Measurements from ENCODE around the gene CLPTM1L. TPM values are rescaled to one million over a fixed set of nuclear protein-coding genes. Genes with fewer than 3 reads are reported as not detected.

Gene CLPTM1L
- 100 to 1,000 TPM; 129 to 144 (median 143) TPM for polyA plus RNA-seq (ENCODE audit: insufficient read length in 3 of 3)
- long read RNA-seq, donor 1, transcript CLPTM1L-201 (17 exons, 2,500 nt) = major isoform, 25 of 43 reads
- long read RNA-seq, donor 1, transcript CLPTM1L-204 (8 exons, 742 nt) = minor isoform, 12 of 43 reads
- long read RNA-seq, donor 1, partial matches to known transcripts = 6 of 43 reads
- long read RNA-seq, donor 1, other reads (novel, unspliced or antisense) = 0 of 43 reads
- long read RNA-seq, donor 2, transcript CLPTM1L-204 (8 exons, 742 nt) = minor isoform, 17 of 68 reads
- long read RNA-seq, donor 2, transcript CLPTM1L-201 (17 exons, 2,500 nt) = major isoform, 38 of 68 reads
- long read RNA-seq, donor 2, partial matches to known transcripts = 11 of 68 reads
- long read RNA-seq, donor 2, other reads (novel, unspliced or antisense) = 0 of 68 reads
- long read RNA-seq, donor 3, transcript CLPTM1L-204 (8 exons, 742 nt) = minor isoform, 10 of 35 reads
- long read RNA-seq, donor 3, transcript CLPTM1L-201 (17 exons, 2,500 nt) = major isoform, 17 of 35 reads
- long read RNA-seq, donor 3, partial matches to known transcripts = 5 of 35 reads
- long read RNA-seq, donor 3, other reads (novel, unspliced or antisense) = 0 of 35 reads
- long read RNA-seq, donor 4, transcript CLPTM1L-201 (17 exons, 2,500 nt) = major isoform, 22 of 37 reads
- long read RNA-seq, donor 4, transcript CLPTM1L-204 (8 exons, 742 nt) = minor isoform, 14 of 37 reads
- long read RNA-seq, donor 4, partial matches to known transcripts = 0 of 37 reads
- long read RNA-seq, donor 4, other reads (novel, unspliced or antisense) = 0 of 37 reads
- long read RNA-seq, donor 5, transcript CLPTM1L-201 (17 exons, 2,500 nt) = major isoform, 13 of 23 reads
- long read RNA-seq, donor 5, partial matches to known transcripts = 5 of 23 reads
- long read RNA-seq, donor 5, other reads (novel, unspliced or antisense) = 0 of 23 reads
- long read RNA-seq, donor 6, transcript CLPTM1L-201 (17 exons, 2,500 nt) = major isoform, 27 of 53 reads
- long read RNA-seq, donor 6, transcript CLPTM1L-204 (8 exons, 742 nt) = minor isoform, 13 of 53 reads
- long read RNA-seq, donor 6, partial matches to known transcripts = 12 of 53 reads
- long read RNA-seq, donor 6, other reads (novel, unspliced or antisense) = 0 of 53 reads
- long read RNA-seq, donor 7, transcript CLPTM1L-201 (17 exons, 2,500 nt) = major isoform, 29 of 48 reads
- long read RNA-seq, donor 7, partial matches to known transcripts = 14 of 48 reads
- long read RNA-seq, donor 7, other reads (novel, unspliced or antisense) = 0 of 48 reads
- long read RNA-seq, donor 8, transcript CLPTM1L-201 (17 exons, 2,500 nt) = major isoform, 10 of 13 reads
- long read RNA-seq, donor 8, partial matches to known transcripts = 0 of 13 reads
- long read RNA-seq, donor 8, other reads (novel, unspliced or antisense) = 0 of 13 reads
- long read RNA-seq, donor 9, transcript CLPTM1L-204 (8 exons, 742 nt) = minor isoform, 21 of 53 reads
- long read RNA-seq, donor 9, transcript CLPTM1L-201 (17 exons, 2,500 nt) = major isoform, 31 of 53 reads
- long read RNA-seq, donor 9, partial matches to known transcripts = 0 of 53 reads
- long read RNA-seq, donor 9, other reads (novel, unspliced or antisense) = 0 of 53 reads
- long read RNA-seq, donor 10, transcript CLPTM1L-204 (8 exons, 742 nt) = major isoform, 10 of 26 reads
- long read RNA-seq, donor 10, transcript CLPTM1L-201 (17 exons, 2,500 nt) = minor isoform, 9 of 26 reads
- long read RNA-seq, donor 10, partial matches to known transcripts = 5 of 26 reads
- long read RNA-seq, donor 10, other reads (novel, unspliced or antisense) = 0 of 26 reads
- long read RNA-seq, donor 11, transcript CLPTM1L-201 (17 exons, 2,500 nt) = major isoform, 18 of 30 reads
- long read RNA-seq, donor 11, partial matches to known transcripts = 9 of 30 reads
- long read RNA-seq, donor 11, other reads (novel, unspliced or antisense) = 0 of 30 reads
- long read RNA-seq, donor 12, transcript CLPTM1L-204 (8 exons, 742 nt) = minor isoform, 9 of 52 reads
- long read RNA-seq, donor 12, transcript CLPTM1L-201 (17 exons, 2,500 nt) = major isoform, 26 of 52 reads
- long read RNA-seq, donor 12, partial matches to known transcripts = 15 of 52 reads
- long read RNA-seq, donor 12, other reads (novel, unspliced or antisense) = 0 of 52 reads
- long read RNA-seq, donor 13, transcript CLPTM1L-201 (17 exons, 2,500 nt) = major isoform, 9 of 19 reads
- long read RNA-seq, donor 13, partial matches to known transcripts = 6 of 19 reads
- long read RNA-seq, donor 13, other reads (novel, unspliced or antisense) = 0 of 19 reads
- long read RNA-seq, donor 14, transcript CLPTM1L-201 (17 exons, 2,500 nt) = major isoform, 36 of 68 reads
- long read RNA-seq, donor 14, transcript CLPTM1L-204 (8 exons, 742 nt) = minor isoform, 5 of 68 reads
- long read RNA-seq, donor 14, partial matches to known transcripts = 27 of 68 reads
- long read RNA-seq, donor 14, other reads (novel, unspliced or antisense) = 0 of 68 reads
- long read RNA-seq, donor 15, transcript CLPTM1L-201 (17 exons, 2,500 nt) = major isoform, 36 of 76 reads
- long read RNA-seq, donor 15, transcript CLPTM1L-204 (8 exons, 742 nt) = minor isoform, 15 of 76 reads
- long read RNA-seq, donor 15, partial matches to known transcripts = 24 of 76 reads
- long read RNA-seq, donor 15, other reads (novel, unspliced or antisense) = 0 of 76 reads
- long read RNA-seq, donor 16, transcript CLPTM1L-204 (8 exons, 742 nt) = minor isoform, 20 of 54 reads
- long read RNA-seq, donor 16, transcript CLPTM1L-201 (17 exons, 2,500 nt) = major isoform, 23 of 54 reads
- long read RNA-seq, donor 16, partial matches to known transcripts = 7 of 54 reads
- long read RNA-seq, donor 16, other reads (novel, unspliced or antisense) = 0 of 54 reads

GRCh38 chr5:1344975-1345838, at the start of gene CLPTM1L:
Gene CLPTM1L (minus strand): TSS chr5:1345099. CDS start chr5:1344841, 258 bp downstream.
- DNase-seq = peak; percentile 88

- DNase-seq = no peak
Observed at GRCh38 chr5:1393571-1394501, 48.9 kb upstream of the CLPTM1L start.

GRCh38 chr5:1392801-1393565, 48.1 kb upstream of the CLPTM1L start:
- DNase-seq = no peak

- no peak for DNase-seq
Observed at GRCh38 chr5:1392261-1392660, 47.4 kb upstream of the CLPTM1L start.

- no peak for DNase-seq
Observed at GRCh38 chr5:1391691-1392090, 46.8 kb upstream of the CLPTM1L start.

- no peak for DNase-seq
Observed at GRCh38 chr5:1390861-1391600, 46.1 kb upstream of the CLPTM1L start.

GRCh38 chr5:1390333-1390732, 45.4 kb upstream of the CLPTM1L start:
- no peak for DNase-seq

GRCh38 chr5:1388383-1388967, 43.6 kb upstream of the CLPTM1L start:
- DNase-seq = no peak

- no peak for DNase-seq
Observed at GRCh38 chr5:1387876-1388275, 43.0 kb upstream of the CLPTM1L start.

- DNase-seq = no peak
Observed at GRCh38 chr5:1387059-1387755, 42.3 kb upstream of the CLPTM1L start.

GRCh38 chr5:1386274-1386717, 41.4 kb upstream of the CLPTM1L start:
- DNase-seq = peak; percentile 30

GRCh38 chr5:1385395-1386273, 40.7 kb upstream of the CLPTM1L start:
- peak; percentile 57 for DNase-seq
